Effector CD8-positive, alpha-beta T cell (primary cell): Measurements from ENCODE around the gene FCN2.

Source experiments
- DNase-seq: peaks from one replicate; lab custom pipeline; 2025; lab: John Stamatoyannopoulos, UW
- total RNA-seq, 4 experiments: gene quantifications; one replicate each; lab custom pipeline; 2026; lab: John Stamatoyannopoulos, UW

FCN2 gene
- 0 reads per million in 4 experiments for total RNA-seq

GRCh38 chr9:134880484-134881312, at the start of gene FCN2:
TSS of gene FCN2 (plus strand) at chr9:134880810. CDS start at chr9:134880822, 12 bp downstream.
- DNase-seq, result no peak

GRCh38 chr9:134830926-134831720, 49.5 kb upstream of the FCN2 start:
- no peak for DNase-seq

- DNase-seq, result no peak
Measured at GRCh38 chr9:134832471-134832870, 48.1 kb upstream of the FCN2 start.

- no peak for DNase-seq
Measured at GRCh38 chr9:134833294-134833880, 47.2 kb upstream of the FCN2 start.

- DNase-seq, result no peak
Measured at GRCh38 chr9:134834217-134834956, 46.2 kb upstream of the FCN2 start.

- no peak for DNase-seq
Measured at GRCh38 chr9:134834957-134835419, 45.6 kb upstream of the FCN2 start.

GRCh38 chr9:134835448-134835847, 45.2 kb upstream of the FCN2 start:
- no peak for DNase-seq

GRCh38 chr9:134835987-134836386, 44.6 kb upstream of the FCN2 start:
- no peak for DNase-seq

- DNase-seq, result no peak
Measured at GRCh38 chr9:134836406-134836970, 44.1 kb upstream of the FCN2 start.

GRCh38 chr9:134837529-134837928, 43.1 kb upstream of the FCN2 start:
- no peak for DNase-seq

- no peak for DNase-seq
Measured at GRCh38 chr9:134838651-134839454, 41.8 kb upstream of the FCN2 start.

- no peak for DNase-seq
Measured at GRCh38 chr9:134839455-134840125, 41.0 kb upstream of the FCN2 start.

GRCh38 chr9:134840511-134840910, 40.1 kb upstream of the FCN2 start:
- DNase-seq, result no peak

- no peak for DNase-seq
Measured at GRCh38 chr9:134841180-134841904, 39.3 kb upstream of the FCN2 start.

GRCh38 chr9:134842321-134842720, 38.3 kb upstream of the FCN2 start:
- DNase-seq, result no peak

- DNase-seq, result no peak
Measured at GRCh38 chr9:134843740-134844139, 36.9 kb upstream of the FCN2 start.

- no peak for DNase-seq
Measured at GRCh38 chr9:134844821-134845220, 35.8 kb upstream of the FCN2 start.

- no peak for DNase-seq
Measured at GRCh38 chr9:134846187-134846586, 34.4 kb upstream of the FCN2 start.

GRCh38 chr9:134846699-134847098, 33.9 kb upstream of the FCN2 start:
- no peak for DNase-seq
